SU-DHL-6 (cell line): Measurements from ENCODE around the gene ACSF3.

Experiments used
- H2AFZ ChIP-seq: fragments of 200-600 bp; sonication (generic); 2 replicates; pipeline ENCODE4 v1.6.1; 2014; ENCODE audit warnings: low read depth, mild to moderate bottlenecking, moderate library complexity, mixed read lengths, antibody characterized with exemption, low read length; ENCODE audit not compliant: severe bottlenecking
- H3F3A ChIP-seq: fragments of 200-600 bp; shearing (Covaris generic); 2 replicates; pipeline ENCODE4 v1.6.0; 2016; ENCODE audit warnings: antibody characterized with exemption, mild to moderate bottlenecking; ENCODE audit not compliant: insufficient read depth
- H3K27ac ChIP-seq: fragments of 200-600 bp; sonication (generic); 2 replicates; pipeline ENCODE4 v1.5.1; 2016; ENCODE audit warnings: low read depth, mild to moderate bottlenecking, low read length, moderate library complexity, mixed read lengths
- H3K27me3 ChIP-seq: fragments of 200-600 bp; sonication (generic), shearing (Covaris generic); 2 replicates; pipeline ENCODE4 v1.6.0; 2014; ENCODE audit warnings: mild to moderate bottlenecking, low read length
- H3K36me3 ChIP-seq: fragments of 200-600 bp; sonication (generic); 2 replicates; pipeline ENCODE4 v1.6.1; 2014; ENCODE audit warnings: mild to moderate bottlenecking, low read length, mixed read lengths
- H3K4me2 ChIP-seq: fragments of 300-600, 200-600 bp; shearing (Covaris generic), sonication (generic); 2 replicates; pipeline ENCODE4 v1.6.0; 2014; ENCODE audit warnings: low read length, low read depth, mild to moderate bottlenecking; ENCODE audit not compliant: poor library complexity, severe bottlenecking
- H3K4me3 ChIP-seq: fragments of 200-600 bp; sonication (generic); 2 replicates; pipeline ENCODE4 v1.5.1; 2014; ENCODE audit warnings: antibody characterized with exemption, low read length, mild to moderate bottlenecking, mixed read lengths; ENCODE audit not compliant: insufficient read depth, poor library complexity, severe bottlenecking
- H3K79me2 ChIP-seq: fragments of 200-600 bp; sonication (generic); 2 replicates; pipeline ENCODE4 v1.6.1; 2014; ENCODE audit warnings: mild to moderate bottlenecking, low read length, moderate library complexity; ENCODE audit not compliant: insufficient read depth
- H3K9ac ChIP-seq: fragments of 200-600 bp; sonication (generic); 2 replicates; pipeline ENCODE4 v1.7.0; 2014; ENCODE audit warnings: mild to moderate bottlenecking, low read length
- H3K9me2 ChIP-seq: fragments of 200-600 bp; sonication (generic); replicated peaks from 2 replicates; pipeline ENCODE4 v1.6.1; 2014; ENCODE audit warnings: low read length; ENCODE audit not compliant: insufficient read depth
- H3K9me3 ChIP-seq: fragments of 200-600 bp; sonication (generic); 2 replicates; pipeline ENCODE4 v1.6.1; 2014; ENCODE audit warnings: low read length, mixed read lengths; ENCODE audit not compliant: insufficient read depth
- H4K20me1 ChIP-seq: fragments of 200-600 bp; sonication (generic); 2 replicates; pipeline ENCODE4 v1.6.1; 2014; ENCODE audit warnings: low read depth, mild to moderate bottlenecking, antibody characterized with exemption, low read length, moderate library complexity, mixed read lengths
- EZH2phosphoT487 ChIP-seq: fragments of 200-600 bp; sonication (generic), shearing (Covaris generic); conservative IDR thresholded peaks from 2 replicates; pipeline ENCODE4 v1.6.1; 2018; ENCODE audit warnings: mild to moderate bottlenecking, antibody characterized with exemption, low read length, moderate library complexity, mixed read lengths
- TF ChIP-seq, protein P1 (sequence below): fragments of 200-600 bp; sonication (generic); IDR thresholded peaks from one replicate; pipeline ENCODE4 v1.5.1; 2017; ENCODE audit warnings: antibody characterized with exemption, mild to moderate bottlenecking, low read length, moderate library complexity; ENCODE audit not compliant: insufficient read depth, poor library complexity, severe bottlenecking

The ACSF3 gene

GRCh38 chr16:89198417-89199240, 105.0 kb downstream of the ACSF3 start:
- no peak overlapping the region for H3K27ac ChIP-seq
- H3K9me3 ChIP-seq: no peaks in the 10 kb centered on the region
- no peak for TF ChIP-seq EZH2phosphoT487
- TF ChIP-seq, protein P1, sequence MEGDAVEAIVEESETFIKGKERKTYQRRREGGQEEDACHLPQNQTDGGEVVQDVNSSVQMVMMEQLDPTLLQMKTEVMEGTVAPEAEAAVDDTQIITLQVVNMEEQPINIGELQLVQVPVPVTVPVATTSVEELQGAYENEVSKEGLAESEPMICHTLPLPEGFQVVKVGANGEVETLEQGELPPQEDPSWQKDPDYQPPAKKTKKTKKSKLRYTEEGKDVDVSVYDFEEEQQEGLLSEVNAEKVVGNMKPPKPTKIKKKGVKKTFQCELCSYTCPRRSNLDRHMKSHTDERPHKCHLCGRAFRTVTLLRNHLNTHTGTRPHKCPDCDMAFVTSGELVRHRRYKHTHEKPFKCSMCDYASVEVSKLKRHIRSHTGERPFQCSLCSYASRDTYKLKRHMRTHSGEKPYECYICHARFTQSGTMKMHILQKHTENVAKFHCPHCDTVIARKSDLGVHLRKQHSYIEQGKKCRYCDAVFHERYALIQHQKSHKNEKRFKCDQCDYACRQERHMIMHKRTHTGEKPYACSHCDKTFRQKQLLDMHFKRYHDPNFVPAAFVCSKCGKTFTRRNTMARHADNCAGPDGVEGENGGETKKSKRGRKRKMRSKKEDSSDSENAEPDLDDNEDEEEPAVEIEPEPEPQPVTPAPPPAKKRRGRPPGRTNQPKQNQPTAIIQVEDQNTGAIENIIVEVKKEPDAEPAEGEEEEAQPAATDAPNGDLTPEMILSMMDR: no peak
- no peaks in the 10 kb centered on the region for H3K9me2 ChIP-seq
- H3K9ac ChIP-seq: no peak overlapping the region
- no peaks in the 10 kb centered on the region for H3K79me2 ChIP-seq
- no peaks in the 10 kb centered on the region for H3K27me3 ChIP-seq
- H3K36me3 ChIP-seq: no peaks in the 10 kb centered on the region
- H4K20me1 ChIP-seq: no peaks in the 10 kb centered on the region
- no peak overlapping the region for H3K4me3 ChIP-seq
- H2AFZ ChIP-seq: no peak overlapping the region
- H3K4me2 ChIP-seq: no peak overlapping the region
- no peaks in the 10 kb centered on the region for H3F3A ChIP-seq

DNA sequence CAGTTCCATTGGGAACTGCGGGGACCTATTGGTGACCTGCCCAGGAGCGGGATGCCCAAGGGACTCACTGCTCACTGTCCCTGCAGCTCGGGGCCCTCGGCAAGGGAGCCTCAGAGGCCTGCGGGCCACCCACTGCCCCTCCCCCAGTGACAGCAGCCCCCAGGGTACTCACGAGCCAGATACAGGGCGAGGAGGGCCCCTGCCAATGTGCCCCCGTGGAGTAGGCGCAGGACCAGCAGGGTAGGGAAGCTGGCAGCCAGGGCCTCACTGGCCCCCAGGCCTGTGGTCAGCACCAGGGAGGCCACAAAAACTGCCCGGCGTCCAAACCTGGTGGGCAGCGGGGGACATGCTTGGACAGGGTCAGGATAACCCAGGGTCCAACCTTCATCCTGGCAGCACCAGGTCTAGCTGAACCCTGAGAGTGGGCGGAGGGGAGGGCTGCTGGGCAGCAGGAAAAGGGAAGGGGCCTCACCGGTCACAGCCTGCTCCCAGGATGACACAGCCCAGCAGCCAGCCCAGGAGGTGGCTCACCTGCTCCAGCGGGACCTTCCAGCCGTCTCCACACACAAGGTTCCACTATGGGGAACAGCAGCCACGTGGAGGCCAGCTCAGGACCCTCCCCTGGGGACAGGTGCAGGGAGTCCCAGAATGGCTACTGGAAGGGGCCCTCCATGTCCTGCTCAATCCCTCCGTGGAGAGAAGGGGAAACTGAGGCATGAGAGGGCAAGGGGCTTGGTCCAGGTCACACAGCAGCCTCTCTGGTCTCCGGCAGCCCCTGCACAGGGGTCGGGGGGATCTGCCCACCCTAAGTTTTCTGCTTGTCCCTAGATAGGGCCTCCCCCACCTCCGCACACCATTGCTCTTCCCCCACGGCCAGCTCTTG, 105.8 kb downstream of the ACSF3 start:
- H2AFZ ChIP-seq: no peak overlapping the region
- no peaks in the 10 kb centered on the region for H3K9me2 ChIP-seq
- H3K4me3 ChIP-seq: no peak overlapping the region
- H3K9me3 ChIP-seq: no peaks in the 10 kb centered on the region
- TF ChIP-seq, protein P1: no peak
- no peak for TF ChIP-seq EZH2phosphoT487
- H3K27ac ChIP-seq: no peak overlapping the region
- no peaks in the 10 kb centered on the region for H3K79me2 ChIP-seq
- H4K20me1 ChIP-seq: no peaks in the 10 kb centered on the region
- H3K9ac ChIP-seq: no peak overlapping the region
- no peak overlapping the region for H3K4me2 ChIP-seq
- H3F3A ChIP-seq: no peaks in the 10 kb centered on the region
- no peaks in the 10 kb centered on the region for H3K36me3 ChIP-seq
- H3K27me3 ChIP-seq: no peaks in the 10 kb centered on the region

GRCh38 chr16:89200124-89200849, 106.6 kb downstream of the ACSF3 start, which contains the start of gene SLC22A31:
SLC22A31 (minus strand) TSS chr16:89200537; CDS start chr16:89200501, 36 bp downstream.
- no peaks in the 10 kb centered on the region for H3K9me3 ChIP-seq
- H3K27ac ChIP-seq: no peak within 1 kb of the TSS
- no peaks in the 10 kb centered on the region for H3K9me2 ChIP-seq
- no peaks in the 10 kb centered on the region for H3F3A ChIP-seq
- TF ChIP-seq, protein P1: no peak
- TF ChIP-seq EZH2phosphoT487: no peak
- H3K27me3 ChIP-seq: no peaks in the 10 kb centered on the region
- H3K36me3 ChIP-seq: no peaks in the 10 kb centered on the region
- no peak within 1 kb of the TSS for H2AFZ ChIP-seq
- H3K9ac ChIP-seq: no peak within 1 kb of the TSS
- H3K79me2 ChIP-seq: no peaks in the 10 kb centered on the region
- H3K4me2 ChIP-seq: no peak within 1 kb of the TSS
- no peaks in the 10 kb centered on the region for H4K20me1 ChIP-seq
- no peak within 1 kb of the TSS for H3K4me3 ChIP-seq
